WI38 (cell line): ENCODE measurements around the gene HNRNPA2B1.

Experiments used
- H3K4me3 ChIP-seq: 2 replicates; pipeline ENCODE4 v1.5.1; 2011; ENCODE audit warnings: low read depth, mild to moderate bottlenecking, control low read depth, low read length
- TF ChIP-seq, protein P1 (sequence below): IDR thresholded peaks from 2 replicates; pipeline ENCODE4 v1.5.1; 2012; ENCODE audit warnings: low read depth, mild to moderate bottlenecking, control low read depth, low read length

Gene HNRNPA2B1

DNA sequence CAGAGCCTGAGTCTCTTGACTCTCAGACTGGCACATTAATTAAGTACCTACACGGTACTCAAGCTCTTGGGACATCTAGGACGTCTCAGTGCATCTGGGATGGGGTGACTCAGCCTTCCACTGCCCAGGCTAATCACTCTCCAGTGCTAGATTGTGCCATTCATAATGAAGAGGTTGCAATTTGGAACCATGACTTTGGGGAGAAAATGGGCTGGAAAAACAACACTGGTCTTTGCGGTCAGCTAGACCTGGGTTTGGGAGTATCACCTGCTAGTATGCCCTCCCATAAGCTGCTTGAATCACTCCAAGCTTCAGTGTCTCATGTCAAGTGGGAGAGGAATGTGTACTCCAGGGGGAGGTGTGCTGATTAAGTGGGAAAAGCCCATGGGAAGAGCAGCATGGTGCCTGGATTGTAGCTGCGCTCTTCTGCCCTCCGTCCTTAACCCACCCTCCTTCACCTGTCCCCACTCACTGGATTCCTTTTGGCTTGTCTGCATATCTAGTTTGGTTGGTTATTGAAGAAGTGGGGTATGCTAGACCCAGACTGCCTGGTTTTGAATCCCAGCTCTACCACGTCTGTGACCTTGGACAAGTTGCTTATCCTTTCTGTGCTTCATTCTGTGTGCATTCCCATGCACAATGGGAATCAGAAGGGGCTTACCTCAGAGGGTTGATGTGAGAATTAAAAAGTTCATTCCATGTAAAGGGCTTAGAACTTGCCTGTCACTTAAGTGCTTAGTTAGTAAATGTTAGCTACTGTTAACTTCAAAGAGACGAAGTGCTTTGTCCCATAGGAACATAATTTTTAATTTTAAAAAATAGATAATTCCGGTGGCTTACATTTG lies 44.8 kb downstream of the HNRNPA2B1 start:
- TF ChIP-seq, protein P1, sequence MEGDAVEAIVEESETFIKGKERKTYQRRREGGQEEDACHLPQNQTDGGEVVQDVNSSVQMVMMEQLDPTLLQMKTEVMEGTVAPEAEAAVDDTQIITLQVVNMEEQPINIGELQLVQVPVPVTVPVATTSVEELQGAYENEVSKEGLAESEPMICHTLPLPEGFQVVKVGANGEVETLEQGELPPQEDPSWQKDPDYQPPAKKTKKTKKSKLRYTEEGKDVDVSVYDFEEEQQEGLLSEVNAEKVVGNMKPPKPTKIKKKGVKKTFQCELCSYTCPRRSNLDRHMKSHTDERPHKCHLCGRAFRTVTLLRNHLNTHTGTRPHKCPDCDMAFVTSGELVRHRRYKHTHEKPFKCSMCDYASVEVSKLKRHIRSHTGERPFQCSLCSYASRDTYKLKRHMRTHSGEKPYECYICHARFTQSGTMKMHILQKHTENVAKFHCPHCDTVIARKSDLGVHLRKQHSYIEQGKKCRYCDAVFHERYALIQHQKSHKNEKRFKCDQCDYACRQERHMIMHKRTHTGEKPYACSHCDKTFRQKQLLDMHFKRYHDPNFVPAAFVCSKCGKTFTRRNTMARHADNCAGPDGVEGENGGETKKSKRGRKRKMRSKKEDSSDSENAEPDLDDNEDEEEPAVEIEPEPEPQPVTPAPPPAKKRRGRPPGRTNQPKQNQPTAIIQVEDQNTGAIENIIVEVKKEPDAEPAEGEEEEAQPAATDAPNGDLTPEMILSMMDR: no peak
- H3K4me3 ChIP-seq: peak overlapping the region; percentile 56

- TF ChIP-seq, protein P1: no peak
- peak overlapping the region; percentile 66 for H3K4me3 ChIP-seq
Measured at GRCh38 chr7:26153823-26154783, 46.4 kb downstream of the HNRNPA2B1 start.

GRCh38 chr7:26153241-26153822 lies 47.2 kb downstream of the HNRNPA2B1 start:
- TF ChIP-seq, protein P1: no peak
- H3K4me3 ChIP-seq: peak overlapping the region; percentile 66

DNA sequence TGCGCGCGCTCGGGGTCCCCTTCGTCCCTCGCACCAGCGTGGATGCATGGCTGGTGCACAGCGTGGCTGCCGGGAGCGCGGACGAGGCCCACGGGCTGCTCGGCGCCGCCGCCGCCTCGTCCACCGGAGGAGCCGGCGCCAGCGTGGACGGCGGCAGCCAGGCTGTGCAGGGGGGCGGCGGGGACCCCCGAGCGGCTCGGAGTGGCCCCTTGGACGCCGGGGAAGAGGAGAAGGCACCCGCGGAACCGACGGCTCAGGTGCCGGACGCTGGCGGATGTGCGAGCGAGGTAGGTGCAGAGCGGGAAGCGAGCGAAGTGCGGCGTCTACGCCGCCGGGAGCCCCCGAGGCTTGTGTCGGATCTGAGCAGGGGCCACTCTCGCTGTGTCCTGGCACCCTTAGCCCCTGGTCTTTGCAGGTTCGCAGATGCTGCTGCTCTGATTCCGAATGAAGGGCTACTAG lies 47.7 kb downstream of the HNRNPA2B1 start:
- peak overlapping the region; percentile 66 for H3K4me3 ChIP-seq

GRCh38 chr7:26151953-26152781 lies 48.4 kb downstream of the HNRNPA2B1 start, which contains the start of gene NFE2L3:
Gene NFE2L3 (plus strand): TSS chr7:26152198. CDS start chr7:26152499, 301 bp downstream.
- H3K4me3 ChIP-seq: peak within 1 kb of the TSS; percentile 66
- TF ChIP-seq, protein P1: no peak

DNA sequence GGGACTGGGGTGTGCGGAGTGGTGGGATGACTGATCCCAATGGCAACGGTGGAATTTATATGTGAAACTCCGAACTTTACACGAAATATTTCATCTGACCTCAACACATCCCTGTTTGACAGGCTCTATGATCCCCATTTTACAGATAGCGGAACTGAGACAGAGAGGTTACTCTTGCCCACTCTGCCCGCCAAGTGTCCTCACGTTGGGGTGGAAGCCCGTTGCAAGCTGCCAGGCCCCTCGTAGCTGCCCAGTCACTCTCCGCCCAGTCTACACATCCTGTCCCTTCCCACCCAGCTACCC lies 48.9 kb downstream of the HNRNPA2B1 start:
- peak overlapping the region; percentile 66 for H3K4me3 ChIP-seq
- TF ChIP-seq, protein P1: no peak

GRCh38 chr7:26151096-26151495 lies 49.5 kb downstream of the HNRNPA2B1 start:
- H3K4me3 ChIP-seq: no peak overlapping the region
- TF ChIP-seq, protein P1: no peak
